ENCODE measurements around the gene STK32B.
"Not testable (repeated sequence)": the region's sequence is repeated elsewhere in the genome, so short reads cannot be mapped to it uniquely, and the experiment has no call there.

Gene STK32B

DNA sequence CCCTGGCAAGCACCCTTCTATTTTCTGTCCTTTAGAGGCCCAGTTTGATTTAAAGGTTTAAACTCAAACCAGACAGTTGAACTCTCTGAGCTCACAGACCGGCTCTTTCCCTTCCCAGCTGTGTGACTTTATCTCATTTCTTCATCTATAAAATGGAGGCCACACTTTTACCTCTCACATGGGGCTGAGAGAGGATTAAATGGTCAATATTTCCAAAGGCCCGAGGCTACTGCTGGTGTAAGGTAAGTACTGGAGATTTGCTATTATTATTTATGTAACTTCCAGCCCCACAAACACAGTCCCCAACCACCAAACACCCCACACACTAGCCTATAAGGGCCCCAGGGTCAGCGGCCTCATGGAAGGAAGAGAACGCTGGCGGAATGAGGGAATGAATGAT is 18.5 kb upstream of the STK32B start:
- DNase-seq, result no peak

DNA sequence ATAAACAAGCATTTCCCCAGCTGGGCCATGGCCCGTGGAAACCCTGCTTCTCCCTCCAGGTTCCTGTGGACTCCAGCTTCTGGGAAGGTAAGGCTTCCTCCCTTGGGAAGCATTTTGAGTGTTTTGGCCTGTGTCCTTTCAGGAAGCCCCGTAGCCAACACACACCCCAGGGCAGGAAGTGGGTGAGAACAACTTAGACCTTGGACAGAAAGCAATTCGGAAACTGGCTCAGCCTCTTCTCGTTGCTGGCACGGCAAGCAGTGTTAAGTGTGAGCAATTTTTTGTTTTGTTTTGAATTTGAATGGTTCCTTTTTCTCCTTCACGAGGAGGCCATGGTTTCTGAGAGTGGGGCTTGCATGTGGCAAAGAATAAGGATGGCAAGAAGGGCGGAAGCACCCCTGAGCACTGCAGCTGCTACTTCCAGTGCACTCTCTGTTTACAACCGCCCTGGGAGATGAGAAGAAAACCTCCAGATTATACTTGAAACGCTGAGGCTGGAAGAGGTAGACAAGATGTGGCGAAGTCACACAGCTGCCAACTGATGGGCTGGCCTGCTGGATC is 17.9 kb upstream of the STK32B start:
- no peak for DNase-seq

DNA sequence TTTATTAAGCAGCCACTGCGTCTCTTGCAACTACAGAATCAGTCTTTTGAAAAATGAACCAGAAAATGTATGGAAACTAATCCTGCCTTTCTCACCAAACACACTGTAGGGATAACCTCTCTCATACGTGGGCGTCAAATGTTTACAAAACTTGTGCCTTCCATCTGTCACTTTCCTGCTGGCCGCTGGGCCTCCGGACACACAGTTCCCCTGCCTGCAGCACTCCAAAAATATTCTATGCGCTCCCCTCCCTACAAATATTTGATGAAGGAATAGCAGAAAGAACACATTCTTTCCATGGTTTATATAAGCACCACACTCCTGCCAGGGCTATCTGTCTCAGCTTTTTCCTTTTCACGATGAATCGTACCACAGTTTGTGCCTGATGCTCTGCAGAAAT is 17.1 kb upstream of the STK32B start:
- DNase-seq, result no peak

DNA sequence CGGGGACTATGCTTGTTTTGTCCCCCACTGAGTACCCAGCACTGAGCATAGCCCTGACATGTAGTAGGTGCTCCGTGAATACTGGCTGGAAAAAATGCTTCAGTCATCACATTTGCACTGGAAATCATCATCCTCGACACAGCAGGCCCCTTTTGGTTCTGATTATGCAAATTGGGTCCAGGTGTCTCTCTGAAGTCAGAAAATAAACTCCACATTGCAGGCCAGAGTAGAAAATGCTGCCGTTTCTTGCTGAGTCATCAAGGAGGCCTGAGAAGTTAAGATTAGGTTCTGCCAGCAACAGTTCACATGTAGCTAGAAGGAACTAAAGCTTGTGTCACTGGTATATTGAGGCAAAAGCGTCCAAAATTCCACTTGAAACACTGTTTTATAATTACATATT is 15.0 kb upstream of the STK32B start:
- DNase-seq, result no peak

DNA sequence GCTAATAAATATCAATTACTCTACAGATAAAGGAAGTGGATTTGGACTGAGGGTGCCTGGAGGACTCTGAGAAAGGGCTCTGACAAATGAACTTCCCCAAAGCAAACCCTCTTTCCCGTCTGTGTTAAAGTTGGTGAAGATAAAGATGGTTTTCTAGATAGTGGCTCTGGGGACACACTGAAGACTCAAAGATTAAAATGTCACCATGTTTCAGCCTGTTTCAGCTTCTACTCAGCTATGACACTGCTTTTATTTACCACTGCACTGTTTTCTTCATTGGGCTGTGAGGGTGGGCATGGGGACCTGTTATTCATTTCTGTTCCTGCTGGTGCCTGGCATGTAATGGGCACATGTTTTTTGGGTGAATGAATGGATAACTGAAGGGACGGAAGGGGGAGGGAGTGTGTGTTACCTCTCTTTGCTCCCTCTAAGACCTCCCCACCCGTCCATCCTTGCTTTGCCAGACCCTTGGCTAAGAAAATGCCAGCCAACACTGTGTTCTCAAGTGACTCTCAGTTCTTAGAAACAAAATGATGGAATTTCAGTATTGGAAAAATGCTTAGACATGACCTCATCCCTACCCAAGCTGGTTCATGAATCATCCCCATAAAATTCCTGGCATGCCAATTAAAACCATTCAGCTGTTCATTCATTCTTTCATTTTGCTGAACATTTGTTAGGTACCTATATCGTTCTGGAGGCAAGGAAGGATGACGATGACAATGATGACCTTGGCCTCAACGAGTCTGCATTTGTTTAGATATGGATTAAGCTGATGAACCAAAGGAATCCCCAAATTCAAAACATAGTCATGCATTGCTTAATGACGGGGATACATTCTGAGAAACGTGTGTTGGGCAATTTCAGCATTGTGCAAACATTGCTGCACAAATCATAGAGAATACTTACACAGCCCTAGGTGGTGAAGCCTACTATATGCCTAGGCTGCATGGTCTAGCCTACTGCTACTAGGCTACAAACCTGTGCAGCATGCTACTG is 13.4 kb upstream of the STK32B start:
- no peak for DNase-seq

DNA sequence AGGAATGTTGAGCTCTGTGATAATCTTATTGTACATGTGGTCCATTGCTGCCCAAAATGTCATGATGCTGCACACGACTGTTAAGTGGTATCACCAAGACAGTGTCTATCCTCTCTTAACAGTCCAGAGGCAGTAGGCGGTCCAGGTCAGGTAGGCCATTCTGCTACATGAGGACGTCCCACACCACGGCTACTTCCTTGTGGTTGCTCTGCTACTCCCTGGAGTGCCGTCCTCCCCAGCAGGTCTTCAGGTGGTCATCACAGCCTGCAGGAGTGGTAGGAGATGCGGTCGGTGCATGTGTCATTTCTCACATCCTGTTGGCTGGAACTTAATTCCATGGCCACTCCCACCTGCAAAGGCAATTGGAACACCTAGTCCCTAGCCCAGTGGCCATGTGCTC is 11.5 kb upstream of the STK32B start:
- no peak for DNase-seq

DNA sequence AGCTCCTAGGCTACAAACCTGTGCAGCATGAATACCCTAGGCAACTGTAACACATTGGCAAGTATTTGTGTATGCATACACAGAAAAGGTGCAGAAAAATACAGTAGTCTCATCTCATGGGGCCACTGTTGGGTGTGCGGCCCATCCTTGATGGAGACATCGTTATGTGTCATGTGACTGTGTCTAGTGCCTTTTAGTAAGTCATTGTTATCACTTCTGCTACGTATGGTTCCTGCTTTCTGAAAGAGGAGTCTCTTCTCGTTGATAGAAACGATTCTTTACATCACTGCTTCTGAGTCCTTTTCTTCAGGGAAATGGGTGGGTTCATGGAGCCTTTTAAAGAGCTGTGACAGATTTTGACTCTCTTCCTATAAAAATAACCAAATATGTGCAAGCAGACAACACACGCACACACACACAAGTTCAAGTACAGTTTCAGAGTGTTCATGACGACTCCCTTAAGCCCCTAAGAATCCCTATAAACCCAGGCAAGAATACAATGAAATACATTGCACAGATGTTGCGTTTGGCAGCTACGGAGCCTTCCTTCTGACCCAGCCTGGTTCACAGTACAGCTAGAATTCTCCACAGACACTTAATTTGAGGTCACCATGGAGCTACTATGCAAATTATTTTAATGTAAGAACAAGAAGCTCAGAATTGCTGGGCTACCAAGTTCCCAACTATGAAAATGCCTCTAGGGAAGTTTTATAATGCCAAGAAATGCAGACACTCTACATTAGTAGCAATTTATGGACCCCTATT is 10.2 kb upstream of the STK32B start:
- DNase-seq, result no peak

DNA sequence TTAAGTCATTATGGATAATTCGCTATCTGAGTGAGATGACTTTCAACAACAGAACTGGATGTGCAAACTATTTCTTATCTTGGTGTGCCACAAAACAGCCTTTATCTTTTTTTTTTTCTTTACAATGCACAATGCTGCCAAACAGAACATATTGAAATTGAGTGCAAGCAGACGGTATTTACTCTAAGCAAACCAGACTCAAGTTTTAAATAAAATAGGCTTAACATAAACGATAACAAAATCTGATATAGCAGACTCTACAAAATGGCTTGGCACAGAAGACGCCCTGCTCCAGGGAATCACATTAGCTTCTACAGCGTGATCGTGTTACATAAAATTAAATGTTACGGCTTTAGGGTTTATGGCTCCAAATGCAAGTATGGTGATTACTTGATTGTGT is 9.6 kb upstream of the STK32B start:
- no peak for DNase-seq

DNA sequence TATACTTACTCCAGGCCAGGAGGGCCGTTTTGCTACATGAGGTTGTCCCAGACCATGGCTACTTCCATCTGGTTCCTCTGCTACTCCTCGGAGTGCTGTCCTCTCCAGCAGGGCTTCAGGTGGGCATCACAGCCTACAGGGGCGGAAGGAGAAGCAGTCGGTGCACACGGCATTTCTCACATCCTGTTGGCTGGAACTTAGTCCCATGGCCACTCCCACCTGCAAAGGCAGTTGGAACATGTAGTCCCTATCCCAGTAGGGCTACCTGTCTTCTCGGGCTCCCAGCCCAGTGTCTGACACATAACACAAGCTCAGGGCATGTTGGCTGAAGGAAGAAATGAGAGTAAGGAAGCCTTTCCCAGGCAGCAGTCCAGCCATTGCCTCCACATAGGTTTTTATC is 7.7 kb upstream of the STK32B start:
- DNase-seq, result no peak

DNA sequence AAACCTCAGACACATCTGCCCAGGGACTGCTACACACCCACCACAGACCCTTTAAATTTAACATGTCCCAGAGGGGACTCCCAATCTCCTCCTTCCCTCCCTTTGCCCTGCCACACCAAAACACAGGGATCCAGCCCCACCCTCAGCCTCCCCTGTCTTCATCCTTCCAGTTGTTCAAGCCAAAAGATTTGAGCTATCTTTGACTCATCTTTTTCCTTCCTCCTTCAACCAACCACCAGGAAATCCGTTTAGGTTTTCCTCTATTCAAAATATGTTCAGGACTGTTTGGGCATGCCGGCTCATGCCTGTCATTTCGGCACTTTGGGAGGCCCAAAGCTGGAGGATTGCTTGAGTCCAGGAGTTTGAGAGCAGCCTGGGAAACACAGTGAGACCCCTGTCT is 6.9 kb upstream of the STK32B start:
- DNase-seq, result no peak

DNA sequence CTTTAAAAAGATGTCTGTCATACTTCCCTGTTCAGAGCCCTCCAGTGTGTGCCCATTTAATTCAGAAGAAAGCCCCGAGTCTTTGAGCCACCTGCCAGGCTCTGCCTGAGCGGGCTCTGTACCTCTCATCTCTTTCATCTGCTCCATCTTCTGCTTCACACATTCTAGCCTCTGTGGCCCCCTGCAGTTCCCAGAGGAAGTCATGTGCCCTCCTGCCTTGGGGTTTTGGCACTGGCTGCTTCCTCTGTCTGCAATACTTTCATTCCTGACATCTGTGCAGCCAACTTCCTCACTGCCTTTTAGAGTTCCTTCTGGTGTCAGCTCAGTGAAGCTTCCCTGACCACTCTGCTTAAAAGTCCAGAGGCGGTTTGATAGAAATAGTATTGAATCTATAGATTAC is 6.2 kb upstream of the STK32B start:
- DNase-seq, result no peak

DNA sequence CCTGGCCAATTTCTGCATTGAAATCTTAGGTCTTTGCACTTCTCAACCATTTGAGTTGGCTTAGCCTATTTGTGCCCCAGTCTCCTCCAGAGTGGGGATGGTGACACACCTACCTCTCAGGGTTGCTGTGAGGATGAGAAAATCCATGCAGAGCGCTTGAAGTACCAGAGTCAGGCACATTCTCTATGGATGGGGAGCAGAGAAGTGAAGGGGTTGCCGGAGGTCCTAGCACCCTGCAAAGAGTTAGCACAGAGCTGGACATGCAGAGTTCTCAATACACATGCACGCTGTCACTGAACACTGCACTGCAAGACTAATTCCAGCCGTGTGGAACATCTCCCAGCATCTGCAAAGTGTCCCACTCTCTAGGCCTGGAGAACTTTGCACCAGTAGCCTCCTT is 2.6 kb upstream of the STK32B start:
- DNase-seq, result no peak

DNA sequence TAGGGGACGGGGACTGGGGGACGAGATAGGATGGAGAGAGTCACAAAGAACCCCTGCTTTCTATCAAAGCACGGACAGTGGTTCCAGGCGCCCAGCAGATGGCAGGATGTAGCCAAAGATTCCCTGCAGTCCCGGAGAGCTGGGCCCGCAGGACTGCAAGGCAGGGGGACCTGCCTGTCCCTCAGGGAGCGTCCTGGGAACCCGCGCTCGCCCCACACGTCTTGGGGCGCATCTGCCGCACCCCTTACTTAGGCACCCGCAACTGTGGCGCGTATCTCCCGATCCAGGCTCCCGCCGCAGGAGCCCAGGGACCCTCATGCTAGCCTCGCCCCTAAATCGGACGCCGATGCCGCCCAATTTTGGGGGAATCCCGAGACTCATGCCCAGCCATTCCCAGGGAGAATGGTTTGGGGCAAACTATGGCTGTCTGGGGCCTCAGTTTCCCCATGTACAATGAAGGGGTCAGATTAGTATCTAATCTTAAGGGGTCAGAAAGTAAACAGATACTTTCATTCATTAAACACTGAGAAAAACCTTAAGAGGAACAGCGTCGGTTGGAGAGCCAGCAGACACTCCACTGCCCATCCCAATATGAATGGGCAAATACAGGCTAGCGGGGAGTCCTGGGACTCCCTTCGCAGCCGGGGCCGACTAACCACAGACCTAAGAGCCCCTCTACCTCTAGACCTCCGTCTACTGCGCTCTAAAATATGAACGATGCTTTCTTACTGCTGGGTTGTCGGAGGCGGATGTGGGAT is 581 bp upstream of the STK32B start:
- DNase-seq, result no peak

DNA sequence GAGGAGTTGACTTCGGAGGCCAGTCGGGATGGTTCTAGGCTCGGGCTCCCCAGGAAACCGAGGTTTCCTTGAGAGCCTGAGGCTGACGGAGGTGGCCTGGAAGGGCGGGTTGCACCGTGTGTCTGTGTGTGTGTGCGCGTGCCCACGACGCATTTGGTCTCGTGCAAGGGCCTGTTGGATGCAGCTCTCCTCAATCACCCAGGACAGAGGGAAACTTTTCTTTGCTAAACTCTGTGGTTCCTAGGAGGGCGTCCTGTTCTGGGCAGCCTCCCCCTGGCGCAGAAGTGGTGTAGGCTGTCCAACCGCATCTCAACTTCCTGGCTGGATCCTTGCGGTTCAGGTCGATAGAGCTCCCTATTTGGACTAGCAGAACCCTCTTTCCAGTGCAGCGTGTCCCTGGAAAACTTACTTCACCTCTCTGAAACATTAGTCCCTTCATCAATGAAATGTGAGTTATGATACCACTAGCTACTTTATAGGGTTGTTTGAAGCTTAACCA is 973 bp downstream of the STK32B start:
- no peak for DNase-seq

DNA sequence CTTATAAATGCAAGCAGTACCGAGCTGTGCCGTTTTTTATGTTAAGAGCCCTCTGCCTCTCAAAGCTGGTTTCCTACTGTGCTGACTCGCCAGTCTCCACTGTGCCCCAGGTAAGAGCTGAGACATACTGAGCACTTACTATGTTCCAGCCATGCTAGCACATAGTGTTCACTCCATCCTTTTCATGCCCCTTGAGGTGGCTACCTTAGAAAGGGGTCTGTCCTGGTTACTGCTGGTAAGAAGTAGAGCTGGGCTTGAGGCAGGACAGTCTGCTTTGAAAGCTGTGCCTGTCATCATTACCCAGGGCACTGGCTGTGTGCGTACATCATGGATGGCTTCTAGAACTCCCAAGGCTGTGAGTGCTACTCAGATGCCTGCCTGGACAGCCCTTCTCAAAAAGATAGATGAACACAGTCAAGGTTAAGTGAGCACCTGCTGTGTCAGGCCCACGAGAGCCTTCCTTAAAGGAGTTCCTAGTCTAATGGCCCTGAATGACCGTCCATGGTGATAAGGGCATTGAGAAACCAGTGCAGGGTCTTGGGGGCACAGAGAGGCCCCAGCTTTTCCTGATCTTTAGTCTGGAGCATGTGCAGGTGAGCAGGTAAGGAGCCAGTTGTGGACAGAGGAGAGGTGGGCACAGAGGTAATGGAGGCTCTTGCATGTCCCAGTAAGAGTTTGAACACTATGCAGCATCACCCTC is 1.6 kb downstream of the STK32B start:
- DNase-seq, result no peak

DNA sequence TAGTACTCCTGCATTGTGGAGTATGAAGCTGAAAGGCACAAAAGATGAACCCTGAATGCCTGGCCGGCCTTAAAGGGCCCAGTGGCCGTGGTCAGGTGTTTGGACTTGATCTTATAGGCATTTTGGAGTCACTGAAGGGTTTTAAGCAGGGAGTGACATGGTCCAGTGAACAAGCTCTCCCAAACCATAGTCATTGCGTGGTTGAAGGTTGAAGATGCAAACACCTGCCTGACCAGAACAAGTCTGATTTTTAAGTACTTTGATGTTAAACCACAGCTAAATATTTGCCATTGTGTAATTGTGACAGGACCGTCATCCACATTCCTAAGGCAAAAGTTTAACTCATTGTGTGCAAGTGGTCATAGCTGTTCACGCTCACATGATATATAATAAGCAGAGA is 3.3 kb downstream of the STK32B start:
- no peak for DNase-seq

DNA sequence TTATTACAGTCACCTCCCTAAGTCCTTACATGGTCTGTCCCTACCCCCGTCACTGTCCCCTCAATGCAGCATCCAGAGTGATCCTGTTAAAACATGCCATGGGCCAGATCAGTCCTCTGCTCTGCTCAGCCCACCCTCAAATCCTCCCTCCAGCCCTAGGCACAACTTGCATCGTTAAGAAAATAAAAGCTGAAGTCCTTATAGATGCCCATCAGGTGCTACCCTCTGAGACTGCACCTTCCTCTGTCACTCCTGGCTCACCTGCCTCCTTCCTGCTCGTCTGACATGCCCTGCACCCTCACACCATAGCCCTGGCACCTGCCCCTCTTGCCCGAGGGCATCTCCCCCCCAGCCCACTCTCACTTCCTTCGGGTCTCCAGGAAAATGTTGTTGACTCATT is 4.1 kb downstream of the STK32B start:
- no peak for DNase-seq

DNA sequence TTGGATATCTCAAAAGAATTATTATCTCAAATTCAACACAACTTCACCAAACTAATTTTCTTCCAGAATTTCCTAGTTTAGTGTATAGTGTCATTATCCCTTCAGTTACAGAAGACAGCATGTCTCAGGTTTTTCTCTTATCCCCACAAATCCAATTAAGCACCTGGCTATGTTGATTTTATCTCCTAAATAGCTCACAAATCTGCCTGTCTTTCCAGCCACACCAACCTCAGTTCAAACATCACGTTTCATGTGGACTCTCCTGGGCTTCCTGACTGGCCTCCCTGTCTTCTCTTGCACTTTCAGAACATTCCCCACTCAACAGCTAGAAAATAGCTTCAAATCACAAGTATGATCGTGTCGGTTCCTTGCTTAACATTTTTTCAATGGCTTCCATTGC is 14.8 kb downstream of the STK32B start:
- no peak for DNase-seq

DNA sequence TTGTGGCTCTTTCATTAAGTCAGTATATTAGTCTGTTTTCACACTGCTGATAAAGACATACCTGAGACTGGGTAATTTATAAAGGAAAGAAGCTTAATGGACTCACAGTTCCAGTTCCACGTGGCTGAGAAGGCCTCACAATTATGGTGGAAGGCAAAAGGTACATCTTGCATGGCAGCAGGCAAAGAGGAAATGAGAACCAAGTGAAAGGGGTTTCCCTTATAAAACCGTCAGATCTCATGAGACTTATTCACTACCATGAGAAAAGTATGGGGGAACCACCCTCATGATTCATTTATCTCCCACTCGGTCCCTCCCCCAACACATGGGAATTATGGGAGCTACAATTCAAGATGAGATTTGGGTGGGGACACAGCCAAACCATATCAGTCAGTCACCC is 15.7 kb downstream of the STK32B start:
- DNase-seq, result not testable (repeated sequence)

DNA sequence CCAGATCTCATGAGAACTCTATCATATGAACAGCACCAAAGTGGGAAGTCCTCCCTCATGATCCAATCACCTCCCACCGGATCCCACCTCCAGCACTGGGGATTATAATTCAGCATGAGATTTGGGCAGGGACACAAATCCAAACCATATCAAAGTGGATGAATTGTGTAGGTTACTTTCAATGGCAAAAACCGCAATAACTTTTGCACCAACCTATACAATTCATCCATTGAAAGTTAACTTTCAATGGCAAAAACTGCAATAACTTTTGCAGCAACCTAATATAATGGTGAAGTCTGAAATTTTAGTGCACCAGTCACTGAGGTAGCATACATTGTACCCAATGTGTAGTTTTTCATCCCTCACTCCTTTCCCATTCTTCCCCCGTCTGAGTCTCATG is 16.6 kb downstream of the STK32B start:
- no peak for DNase-seq

DNA sequence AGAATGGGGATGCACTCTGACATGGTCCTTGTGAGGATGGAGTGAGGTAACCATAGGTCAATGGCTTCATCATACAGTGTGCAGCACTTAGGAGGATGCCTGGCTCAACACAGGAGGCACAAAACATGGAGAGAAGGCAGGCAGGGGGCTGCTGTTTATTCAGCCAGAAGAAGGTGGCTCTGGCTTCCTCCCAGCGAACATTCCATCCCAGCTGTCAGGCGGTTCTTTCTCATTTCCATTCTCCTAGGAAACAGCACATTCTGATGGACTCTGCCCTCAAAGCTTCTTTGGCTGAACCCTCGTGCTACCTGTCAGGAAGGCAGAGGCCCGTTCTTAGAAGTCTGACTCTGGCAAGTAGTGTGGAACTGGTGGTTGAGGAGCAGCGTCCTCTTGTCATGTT is 18.6 kb downstream of the STK32B start:
- no peak for DNase-seq

DNA sequence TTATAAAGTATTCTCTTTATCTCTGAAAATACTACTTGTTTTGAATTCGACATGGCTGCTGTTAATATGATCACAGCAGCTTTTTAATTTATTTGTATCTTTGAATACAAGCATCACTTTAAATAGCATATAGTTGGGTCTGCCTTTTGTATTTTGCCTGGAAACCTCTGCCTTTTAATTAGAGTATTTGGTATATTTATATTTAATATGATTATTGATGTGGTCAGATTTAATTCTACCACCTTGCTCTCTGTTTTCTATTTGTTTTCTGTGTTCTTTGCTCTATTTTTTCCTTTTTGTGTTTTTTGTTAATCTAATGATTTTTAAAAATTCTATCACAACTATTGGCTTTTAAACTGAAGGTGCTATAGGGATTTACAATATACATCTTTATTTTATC is 21.7 kb downstream of the STK32B start:
- no peak for DNase-seq
